Uterus (tissue), 4 donors: ENCODE results near the gene SLC41A1. TPM values are rescaled to one million over a fixed set of nuclear protein-coding genes. Genes with fewer than 3 reads are reported as not detected.

ENCODE experiments used
- DNase-seq, 2 donors: peaks; one replicate each; pipeline ENCODE4 v3.0.0-alpha.2; 2019 to 2020
- H3K27ac ChIP-seq, 2 donors: fragments of 200-600 bp; sonication (generic); 1 replicate in 1 of 2; 2 replicates in 1 of 2; pipeline ENCODE4 v1.5.1; 2016 to 2018
- H3K27me3 ChIP-seq, 2 donors: fragments of 200-600 bp; sonication (generic); one replicate each; pipeline ENCODE4 v1.5.1; 2018 to 2019; ENCODE audit warnings: control low read depth in 1 of 2
- H3K36me3 ChIP-seq, 2 donors: fragments of 200-600 bp; sonication (generic); one replicate each; pipeline ENCODE4 v1.5.1; 2019; ENCODE audit warnings: control low read depth in 1 of 2
- H3K4me1 ChIP-seq, 2 donors: fragments of 200-600 bp; sonication (generic); one replicate each; pipeline ENCODE4 v1.5.1; 2018 to 2019; ENCODE audit warnings: control low read depth in 1 of 2
- H3K4me3 ChIP-seq, 2 donors: fragments of 200-600 bp; sonication (generic); 1 replicate in 1 of 2; 2 replicates in 1 of 2; pipeline ENCODE4 v1.5.1; 2018 to 2019; ENCODE audit warnings: mild to moderate bottlenecking in 1 of 2
- H3K9me3 ChIP-seq, 2 donors: fragments of 200-600 bp; sonication (generic); one replicate each; pipeline ENCODE4 v1.5.1; 2019; ENCODE audit warnings: control low read depth in 1 of 2
- POLR2A ChIP-seq, 2 donors: fragments of 450-650 bp; IDR thresholded peaks; one replicate each; pipeline ENCODE4 v1.6.1; 2016; ENCODE audit warnings: antibody characterized with exemption in 2 of 2, mild to moderate bottlenecking in 1 of 2, moderate library complexity in 1 of 2
- intact Hi-C: fragments of 100-400 bp; cut with DNase I; formaldehyde crosslinking; loops from one replicate; pipeline ENCODE4 v1.15.1; 2023; ENCODE audit warnings: low total_unique reads
- total RNA-seq, 4 donors: library from RNA; depleted of rRNA in 3 of 4; stranded (reverse); fragments of >200 nt in 3 of 4; gene quantifications; one replicate each; pipeline versions ENCODE4 v1.1.0 to v1.2.4, GENCODE V29; 2014 to 2023
- TF ChIP-seq, protein P1 (sequence below), 4 experiments: fragments of 200-600 bp in 2 of 4; fragments of 450-650 bp in 2 of 4; sonication (generic) in 2 of 4; IDR thresholded peaks; one replicate each; pipeline ENCODE4 v1.5.1; 2016 to 2019; ENCODE audit warnings: antibody characterized with exemption in 4 of 4, mild to moderate bottlenecking in 2 of 4, moderate library complexity in 1 of 4
- donor health status: DM: yes; HTN: yes; CAD: no.

Gene SLC41A1
- total RNA-seq, 4 donors from 2014 or later = 1.0 to 35.4 (median 23.5) TPM

GRCh38 chr1:205744403-205744802 is 68.6 kb downstream of the SLC41A1 start:
- Histone ChIP-seq H3K4me3 (no peak overlapping the region), H3K4me1 (peaks cover 6 to 7% of the 10 kb centered on the region in 2 donors), H3K27me3 (no peaks in the 10 kb centered on the region), H3K9me3 (no peaks in the 10 kb centered on the region), H3K36me3 (no peaks in the 10 kb centered on the region), H3K27ac (no peak overlapping the region)
- DNase-seq = no peak
- intact Hi-C loops = no loop called here
- TF ChIP-seq, protein P1, sequence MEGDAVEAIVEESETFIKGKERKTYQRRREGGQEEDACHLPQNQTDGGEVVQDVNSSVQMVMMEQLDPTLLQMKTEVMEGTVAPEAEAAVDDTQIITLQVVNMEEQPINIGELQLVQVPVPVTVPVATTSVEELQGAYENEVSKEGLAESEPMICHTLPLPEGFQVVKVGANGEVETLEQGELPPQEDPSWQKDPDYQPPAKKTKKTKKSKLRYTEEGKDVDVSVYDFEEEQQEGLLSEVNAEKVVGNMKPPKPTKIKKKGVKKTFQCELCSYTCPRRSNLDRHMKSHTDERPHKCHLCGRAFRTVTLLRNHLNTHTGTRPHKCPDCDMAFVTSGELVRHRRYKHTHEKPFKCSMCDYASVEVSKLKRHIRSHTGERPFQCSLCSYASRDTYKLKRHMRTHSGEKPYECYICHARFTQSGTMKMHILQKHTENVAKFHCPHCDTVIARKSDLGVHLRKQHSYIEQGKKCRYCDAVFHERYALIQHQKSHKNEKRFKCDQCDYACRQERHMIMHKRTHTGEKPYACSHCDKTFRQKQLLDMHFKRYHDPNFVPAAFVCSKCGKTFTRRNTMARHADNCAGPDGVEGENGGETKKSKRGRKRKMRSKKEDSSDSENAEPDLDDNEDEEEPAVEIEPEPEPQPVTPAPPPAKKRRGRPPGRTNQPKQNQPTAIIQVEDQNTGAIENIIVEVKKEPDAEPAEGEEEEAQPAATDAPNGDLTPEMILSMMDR (IDR thresholded peaks at IDR 0.05) = no peak
- no peak for TF ChIP-seq POLR2A (IDR thresholded peaks at IDR 0.05)

- peaks cover 6 to 7% of the 10 kb centered on the region in 2 donors for H3K4me1 ChIP-seq
- H3K4me3 ChIP-seq = no peak overlapping the region
- no peaks in the 10 kb centered on the region for H3K9me3 ChIP-seq
- no peak for DNase-seq
- no peaks in the 10 kb centered on the region for H3K36me3 ChIP-seq
- H3K27me3 ChIP-seq = no peaks in the 10 kb centered on the region
- TF ChIP-seq, protein P1 (IDR thresholded peaks at IDR 0.05) = no peak
- no peak for TF ChIP-seq POLR2A (IDR thresholded peaks at IDR 0.05)
- H3K27ac ChIP-seq = no peak overlapping the region
- intact Hi-C loops = no loop called here
Measured at GRCh38 chr1:205743977-205744376, 69.0 kb downstream of the SLC41A1 start.

- Histone ChIP-seq H3K27me3 (no peaks in the 10 kb centered on the region), H3K4me1 (peaks cover 0 to 6% of the 10 kb centered on the region in 2 donors), H3K27ac (no peak overlapping the region), H3K4me3 (no peak overlapping the region), H3K9me3 (no peaks in the 10 kb centered on the region), H3K36me3 (no peaks in the 10 kb centered on the region)
- DNase-seq = no peak
- no peak for TF ChIP-seq POLR2A (IDR thresholded peaks at IDR 0.05)
- TF ChIP-seq, protein P1 (IDR thresholded peaks at IDR 0.05) = no peak
- intact Hi-C loops = no loop called here
Measured at GRCh38 chr1:205741681-205742080, 71.3 kb downstream of the SLC41A1 start.

GRCh38 chr1:205739348-205740160 is 73.4 kb downstream of the SLC41A1 start:
- TF ChIP-seq, protein P1 (IDR thresholded peaks at IDR 0.05) = no peak
- TF ChIP-seq POLR2A (IDR thresholded peaks at IDR 0.05) = no peak
- H3K27ac ChIP-seq = no peak overlapping the region
- DNase-seq = no peak
- H3K36me3 ChIP-seq = no peaks in the 10 kb centered on the region
- no peaks in the 10 kb centered on the region for H3K4me1 ChIP-seq
- no peaks in the 10 kb centered on the region for H3K9me3 ChIP-seq
- intact Hi-C loops = no loop called here
- no peak overlapping the region for H3K4me3 ChIP-seq
- no peaks in the 10 kb centered on the region for H3K27me3 ChIP-seq

Other genes starting within 250 kb of the SLC41A1 start
- gene ELK4, start 181.2 kb downstream of the SLC41A1 start, total RNA-seq = 10 to 100 TPM; 17.9 to 97.7 (median 26.7) TPM
- 1 to 10 TPM in 2 of 4 donors, under 1 TPM in 2; 0.51 to 4.1 (median 1.6) TPM for gene SLC45A3, start 132.7 kb downstream of the SLC41A1 start, total RNA-seq
- 100 to 1,000 TPM in 3 of 4 donors, 10 to 100 TPM in 1; 59.4 to 286 (median 159) TPM for gene NUCKS1, start 63.0 kb downstream of the SLC41A1 start, total RNA-seq
- gene RAB29, start 37.7 kb downstream of the SLC41A1 start, total RNA-seq = 10 to 100 TPM in 3 of 4 donors, 1 to 10 TPM in 1; 6.8 to 27.9 (median 12.1) TPM
- under 1 TPM in 2 of 4 donors, not detected in 2; 0.59 to 0.69 TPM for gene PM20D1, start 36.9 kb upstream of the SLC41A1 start, total RNA-seq
- gene SLC26A9, start 130.3 kb upstream of the SLC41A1 start, total RNA-seq = not detected
- 10 to 100 TPM in 2 of 4 donors, 1 to 10 TPM in 1, under 1 TPM in 1; 0.26 to 22.5 (median 8.0) TPM for gene RAB7B, start 190.2 kb upstream of the SLC41A1 start, total RNA-seq
- gene CTSE, start 210.7 kb upstream of the SLC41A1 start, total RNA-seq = under 1 TPM in 1 of 4 donors, not detected in 3; 0.21 TPM
- gene RHEX, start 240.0 kb upstream of the SLC41A1 start, total RNA-seq = 1 to 10 TPM in 3 of 4 donors, not detected in 1; 3.6 to 6.4 (median 5.6) TPM